ENCODE data around the gene RUNX1.

- TF ChIP-seq MAX (IDR thresholded peaks at IDR 0.05; ENCODE audit: insufficient read depth, insufficient read length), result no peak
- TF ChIP-seq POLR2A (IDR thresholded peaks at IDR 0.05; ENCODE audit: low read depth, low read length), result no peak
- TF ChIP-seq EZH2 (IDR thresholded peaks at IDR 0.05; ENCODE audit: borderline replicate concordance, low read depth, low read length, severe bottlenecking), result no peak
- no peak for TF ChIP-seq CTCF (IDR thresholded peaks at IDR 0.05; ENCODE audit: extremely low read depth in 1 of 2, insufficient read depth in 1 of 2, low read depth in 1 of 2, low read length in 2 of 2)
- no peak for TF ChIP-seq POLR2AphosphoS5 (IDR thresholded peaks at IDR 0.05; ENCODE audit: insufficient read depth, low read depth, low read length)
- TF ChIP-seq JUN (IDR thresholded peaks at IDR 0.05; ENCODE audit: borderline replicate concordance, insufficient read depth, insufficient read length, low read depth), result no peak
- TF ChIP-seq FOS (IDR thresholded peaks at IDR 0.05; ENCODE audit: borderline replicate concordance, insufficient read depth, low read length), result no peak
- no peak for TF ChIP-seq GATA2 (IDR thresholded peaks at IDR 0.05; ENCODE audit: insufficient read depth, insufficient read length, low read depth, low read length)
- no peak for TF ChIP-seq MYC (IDR thresholded peaks at IDR 0.05; ENCODE audit: low read depth, low read length)
Observed at GRCh38 chr21:34933609-34934335, 115.3 kb downstream of the RUNX1 start.

All from endothelial cell of umbilical vein (primary cell).